Left cardiac atrium (tissue), 4 donors: ENCODE data around the gene ACTRT1. TPM values are rescaled to one million over a fixed set of nuclear protein-coding genes. Genes with fewer than 3 reads are reported as not detected.

ENCODE experiments used
- ATAC-seq, 2 donors: fragments of 200-7000 bp; cut with Tn5 transposase; one replicate each; pipeline ENCODE4 v1.9.1; 2020; ENCODE audit warnings: mild to moderate bottlenecking in 2 of 2, moderate library complexity in 2 of 2
- DNase-seq: peaks from one replicate; pipeline ENCODE4 v3.0.0-alpha.2; 2020
- intact Hi-C, 2 donors: fragments of 100-400 bp; cut with DNase I; formaldehyde crosslinking; loops; one replicate each; pipeline versions ENCODE4 v1.14.1 to v1.15.1; 2022 to 2023
- long read RNA-seq: library from polyadenylated mRNA; unstranded; transcript quantifications from one replicate; pipeline ENCODE4 v2.0.0, GENCODE V29; 2021
- total RNA-seq, 2 donors: library from RNA; stranded (reverse); fragmentation: NEBNext Ultra II Directional; extraction: Animal tissue kit (Norgen Biotek cat#: 25700); gene quantifications; one replicate each; pipeline ENCODE4 v1.2.1, GENCODE V29; 2021
- donor health status: DM: no; HTN: yes; CAD: no.
- donor health status: DM: no; HTN: yes; CAD: no; lungs with severe emphysema.
- donor health status: DM: yes; HTN: yes; CAD: no.
- donor health status: Dilated cardiomyopathy.

ACTRT1 gene
- total RNA-seq, result not detected
- long read RNA-seq, result 0 reads

GRCh38 chrX:128052303-128052702, at the start of gene ACTRT1:
Gene ACTRT1 (minus strand): TSS chrX:128052403. CDS start chrX:128052206, 197 bp downstream.
- DNase-seq (no peak), ATAC-seq (no peak)
- intact Hi-C loops, result no loop called here

- intact Hi-C loops, result no loop called here
- no peak for ATAC-seq
- DNase-seq, result no peak
Observed at GRCh38 chrX:128078545-128078944, 26.3 kb upstream of the ACTRT1 start.

- intact Hi-C loops, result no loop called here
- ATAC-seq, result no peak
Observed at GRCh38 chrX:128057421-128057820, 5.2 kb upstream of the ACTRT1 start.

GRCh38 chrX:128051526-128051925, 677 bp downstream of the ACTRT1 start:
- intact Hi-C loops, result no loop called here
- no peak for ATAC-seq
- DNase-seq, result no peak

More at GRCh38 chrX:128057421-128057820, 5.2 kb upstream of the ACTRT1 start:
- no peak for DNase-seq

GRCh38 chrX:128035318-128035717, 16.9 kb downstream of the ACTRT1 start:
- no peak for DNase-seq
- intact Hi-C loops, result no loop called here
- no peak for ATAC-seq

GRCh38 chrX:128021566-128021965, 30.6 kb downstream of the ACTRT1 start:
- ATAC-seq, result no peak
- DNase-seq, result no peak
- intact Hi-C loops, result no loop called here

GRCh38 chrX:128020701-128021100, 31.5 kb downstream of the ACTRT1 start:
- DNase-seq (no peak), ATAC-seq (no peak)
- intact Hi-C loops, result no loop called here

- ATAC-seq (no peak), DNase-seq (no peak)
- intact Hi-C loops, result no loop called here
Observed at GRCh38 chrX:128019218-128019617, 33.0 kb downstream of the ACTRT1 start.

GRCh38 chrX:128012015-128012414, 40.2 kb downstream of the ACTRT1 start:
- intact Hi-C loops, result no loop called here
- ATAC-seq (no peak), DNase-seq (no peak)

GRCh38 chrX:128007882-128008281, 44.3 kb downstream of the ACTRT1 start:
- DNase-seq (no peak), ATAC-seq (no peak)
- intact Hi-C loops, result no loop called here
